ENCODE measurements around the gene CLEC16A.
"Not testable (repeated sequence)": the region's sequence is repeated elsewhere in the genome, so short reads cannot be mapped to it uniquely, and the experiment has no call there.

Gene CLEC16A

DNA sequence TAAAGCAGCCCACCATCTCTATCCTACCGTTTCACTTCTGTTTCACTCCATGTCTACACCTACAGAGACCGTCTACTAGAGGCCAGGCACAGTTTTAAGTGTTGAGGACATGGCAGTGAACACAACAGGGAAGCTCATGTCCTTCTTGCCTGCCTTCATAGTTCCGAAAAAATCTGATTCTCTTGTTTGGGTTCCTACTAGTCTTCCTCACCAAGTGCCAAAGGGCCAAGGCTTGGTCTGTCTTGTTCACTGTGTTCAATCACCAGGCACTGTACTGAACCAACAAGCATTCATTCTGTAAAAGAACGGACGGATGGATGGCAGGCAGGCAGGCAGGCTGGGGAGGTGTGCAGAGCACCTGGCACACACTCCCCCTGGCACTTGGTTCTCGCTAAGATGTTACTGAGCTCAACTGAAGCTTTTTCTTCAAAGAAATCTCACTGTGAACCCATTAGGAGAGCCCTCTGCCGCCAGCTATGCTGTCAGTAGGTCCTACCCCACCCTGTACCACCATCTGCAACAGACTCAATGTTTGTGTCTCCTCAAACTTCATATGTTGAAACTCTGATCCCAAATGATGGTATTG is 4.6 kb upstream of the CLEC16A start:
- FAIRE-seq = no peak

DNA sequence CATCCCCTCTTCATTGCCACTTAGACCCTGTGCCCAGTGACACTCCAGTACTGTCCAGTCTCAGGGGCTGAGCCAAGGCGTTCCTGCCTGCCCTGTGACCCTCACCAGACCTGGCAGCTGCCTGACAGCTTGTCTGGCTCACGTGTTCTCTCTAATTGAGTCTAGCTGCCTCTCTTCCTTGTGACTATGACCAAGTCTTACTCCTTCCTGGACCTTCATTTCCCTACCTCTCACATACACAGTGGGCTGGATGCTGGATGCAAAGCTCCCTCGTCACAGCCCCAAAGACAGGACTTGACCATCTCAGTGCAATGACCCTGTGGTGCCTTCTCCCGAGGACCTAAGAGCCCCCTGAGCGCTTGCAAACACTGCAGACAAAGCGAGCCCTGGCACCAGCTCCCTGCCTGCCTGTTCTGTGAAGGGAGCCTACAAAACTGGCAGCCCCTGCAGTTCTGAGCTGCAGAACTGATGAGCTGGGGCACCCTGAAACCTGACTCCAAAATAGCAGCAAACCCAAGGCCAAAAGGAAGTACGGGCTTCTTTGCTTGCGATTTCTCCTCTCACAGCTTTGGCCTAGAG is 3.8 kb upstream of the CLEC16A start:
- FAIRE-seq = no peak

- no peak for FAIRE-seq
Observed at GRCh38 chr16:10941127-10941933, 3.0 kb upstream of the CLEC16A start.

- not testable (repeated sequence) for FAIRE-seq
Observed at GRCh38 chr16:10941935-10942351, 2.4 kb upstream of the CLEC16A start.

GRCh38 chr16:10942352-10943063 is 1.9 kb upstream of the CLEC16A start, which contains the start of gene DEXI:
TSS of gene DEXI (minus strand) at chr16:10942468. CDS start at chr16:10942005, 463 bp downstream.
- no peak for FAIRE-seq

DNA sequence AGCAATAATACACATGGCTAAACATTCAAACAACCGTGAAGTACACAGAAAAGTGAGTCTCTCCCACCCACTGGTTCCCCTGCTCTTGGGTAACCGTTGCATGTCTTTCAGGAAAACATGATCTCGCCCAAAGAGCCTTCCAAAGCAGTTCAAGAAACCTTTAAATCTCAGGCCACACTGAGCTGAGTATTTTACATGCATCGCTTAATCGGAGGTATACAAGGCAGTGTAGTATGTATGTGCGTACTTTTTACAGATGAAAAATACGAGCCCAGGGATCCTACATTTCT is 1.4 kb upstream of the CLEC16A start:
- FAIRE-seq = no peak

DNA sequence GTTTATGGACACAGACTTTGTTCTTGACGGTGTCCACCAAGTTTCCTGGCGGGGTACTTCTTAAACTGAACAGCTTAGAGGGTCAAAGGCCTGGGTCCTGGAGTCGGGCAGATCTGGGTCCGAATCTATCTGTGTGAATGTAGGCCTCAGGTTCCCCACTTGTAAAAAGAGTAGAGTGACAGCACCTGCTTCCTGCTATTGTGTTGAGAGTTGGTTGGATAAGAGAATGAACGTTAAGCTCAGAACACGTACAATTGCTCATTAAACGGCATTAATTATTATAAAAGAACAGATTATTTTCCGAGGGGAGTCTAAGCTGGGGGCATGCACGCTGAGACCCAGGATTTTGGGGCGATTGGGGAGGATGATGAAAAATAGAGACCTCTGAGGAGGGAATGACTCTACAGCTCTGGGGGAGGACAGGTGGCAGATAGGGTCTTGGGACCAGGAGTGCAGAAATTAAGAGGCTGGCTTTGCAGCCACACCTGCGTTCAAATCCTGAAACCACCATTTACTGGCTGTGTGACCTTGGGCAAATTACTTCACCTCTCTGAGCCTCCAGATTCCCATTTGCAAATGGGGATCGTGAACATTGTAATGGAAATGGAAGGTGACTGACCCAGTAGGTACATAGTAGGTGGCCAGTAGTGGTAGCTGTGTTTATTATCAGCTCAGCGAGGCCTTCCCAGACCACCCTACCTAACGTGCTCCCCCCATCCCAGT is 862 bp downstream of the CLEC16A start:
- FAIRE-seq = no peak

DNA sequence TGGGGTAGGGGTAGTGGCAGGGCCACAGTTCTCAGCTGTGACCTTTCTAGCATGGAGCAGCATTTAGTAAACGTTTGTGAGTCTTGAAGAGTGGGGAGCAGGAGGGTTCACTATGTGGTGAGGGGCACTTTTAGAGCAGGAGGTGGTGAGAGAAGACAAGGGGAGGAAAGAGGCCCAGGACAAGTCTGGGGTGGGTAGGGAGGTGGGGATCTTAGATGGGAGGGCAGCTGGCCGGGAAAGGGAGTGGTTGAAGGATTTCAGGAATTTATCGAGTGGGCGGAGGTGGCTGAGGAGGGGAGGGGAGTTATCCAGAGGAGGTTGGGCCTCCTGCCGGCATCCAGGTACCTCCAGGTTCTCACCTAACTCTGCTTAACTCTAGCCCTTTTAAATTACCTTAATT is 1.9 kb downstream of the CLEC16A start:
- FAIRE-seq = no peak

GRCh38 chr16:10947211-10947787 is 2.9 kb downstream of the CLEC16A start:
- FAIRE-seq = no peak

- no peak for FAIRE-seq
Observed at GRCh38 chr16:10949424-10949970, 5.1 kb downstream of the CLEC16A start.

- FAIRE-seq = no peak
Observed at GRCh38 chr16:10950393-10950792, 6.0 kb downstream of the CLEC16A start.

DNA sequence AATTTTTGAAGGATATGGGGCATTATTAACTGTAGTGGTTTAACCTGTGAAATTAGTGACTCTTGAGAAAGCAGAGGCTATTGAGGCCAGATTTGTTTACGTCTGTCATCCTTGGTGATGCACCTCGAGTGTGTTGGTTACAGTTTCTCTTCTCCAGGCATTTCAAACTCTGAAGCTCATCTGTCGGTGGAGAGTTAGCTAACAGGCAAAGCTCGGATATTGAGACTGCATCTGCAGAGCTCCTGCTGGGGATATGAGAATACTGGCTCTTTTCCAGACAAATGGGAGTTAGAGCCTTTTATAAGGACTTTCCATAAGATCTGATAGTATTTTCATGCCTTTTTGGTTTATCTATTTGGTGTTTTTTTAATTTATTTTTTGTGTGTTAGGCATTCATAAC is 6.7 kb downstream of the CLEC16A start:
- no peak for FAIRE-seq

GRCh38 chr16:10954903-10955302 is 10.5 kb downstream of the CLEC16A start:
- no peak for FAIRE-seq

DNA sequence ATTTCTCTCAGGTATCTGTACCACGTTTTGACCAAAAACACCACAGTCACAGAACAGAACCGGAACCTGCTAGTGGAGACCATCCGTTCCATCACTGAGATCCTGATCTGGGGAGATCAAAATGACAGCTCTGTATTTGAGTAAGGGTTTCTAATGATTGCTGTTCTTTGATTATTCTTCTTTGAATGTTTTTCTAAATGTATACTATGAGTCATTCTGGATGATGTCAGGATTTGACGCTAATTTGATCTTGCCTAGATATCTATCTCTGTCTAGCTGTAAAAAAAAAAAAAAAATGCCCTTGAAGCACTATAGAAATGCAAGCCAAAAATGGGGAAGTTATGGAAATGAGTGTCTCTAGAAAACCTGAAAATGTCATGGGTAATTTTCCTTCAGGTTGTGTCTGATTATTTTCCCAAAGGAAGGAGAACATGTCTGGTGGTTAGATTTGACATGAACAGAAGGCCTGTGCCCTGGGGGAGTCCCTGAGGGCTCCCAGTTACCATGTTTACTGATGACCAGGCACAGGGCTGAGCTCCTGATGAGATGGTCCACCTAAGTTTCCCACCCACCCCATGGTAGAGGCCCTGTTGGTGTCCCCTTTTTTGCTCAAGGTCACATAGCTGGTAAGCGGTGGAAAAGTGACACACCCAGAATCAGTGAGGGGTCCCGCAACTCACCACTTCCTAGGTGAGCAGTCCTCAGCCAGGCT is 13.6 kb downstream of the CLEC16A start:
- no peak for FAIRE-seq

GRCh38 chr16:10959161-10959560 is 14.8 kb downstream of the CLEC16A start:
- FAIRE-seq = no peak

GRCh38 chr16:10961231-10961630 is 16.9 kb downstream of the CLEC16A start:
- FAIRE-seq = no peak

GRCh38 chr16:10964039-10964890 is 19.9 kb downstream of the CLEC16A start:
- FAIRE-seq = no peak

DNA sequence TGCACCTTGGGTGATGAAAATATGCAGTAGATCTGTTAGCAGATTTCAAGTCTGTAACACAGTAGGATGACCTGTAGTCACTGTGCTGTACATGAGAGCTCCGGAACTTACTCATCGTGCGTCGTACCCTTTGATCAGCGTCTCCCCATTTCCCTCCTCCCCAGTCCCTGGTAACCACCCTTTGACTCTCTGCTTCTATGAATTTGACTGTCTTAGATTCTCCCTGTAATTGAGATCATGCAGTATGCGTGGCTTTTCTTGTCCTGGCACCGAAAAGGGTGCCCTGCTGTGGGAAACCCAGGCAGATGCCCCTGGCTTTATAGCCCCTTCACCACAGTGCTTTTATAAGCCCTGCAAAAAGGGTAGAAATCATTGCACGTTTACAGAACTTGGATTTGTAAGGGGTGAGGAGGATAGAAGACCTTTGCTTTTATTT is 20.5 kb downstream of the CLEC16A start:
- FAIRE-seq = no peak

- FAIRE-seq = no peak
Observed at GRCh38 chr16:10965440-10966061, 21.2 kb downstream of the CLEC16A start.

GRCh38 chr16:10966129-10966528 is 21.8 kb downstream of the CLEC16A start:
- FAIRE-seq = no peak

All from TTC549 (cell line).